GM12878 (cell line): ENCODE results near the gene VARS2. TPM values are rescaled to one million over a fixed set of nuclear protein-coding genes. Genes with fewer than 3 reads are reported as not detected.
A peak's percentile ranks its signal among the peaks of the same experiment; 100 is the strongest.

Experiments
- ATAC-seq: fragments of 200-7000 bp; cut with Tn5 transposase; 3 replicates; pipeline ENCODE4 v1.9.1; 2020; ENCODE audit warnings: mild to moderate bottlenecking, moderate library complexity
- BruUV-seq: library from RNA; stranded (reverse); fragments of 400-500 nt; replicated peaks from 2 replicates; lab custom pipeline; 2021; lab: Mats Ljungman, UMichigan
- CTCF ChIA-PET: fragments of 300-600 bp; sonication (Branson Sonifier 250); formaldehyde crosslinking; extraction: SDS; loops from one replicate; lab custom pipeline; 2021; ENCODE audit warnings: inconsistent platforms; lab: Yijun Ruan, JAX
- POLR2A ChIA-PET: fragments of 350-600 bp; formaldehyde crosslinking; extraction: SDS; loops from one replicate; lab custom pipeline; 2021; ENCODE audit warnings: inconsistent platforms; lab: Charles Lee
- RAD21 ChIA-PET: fragments of 300-600 bp; sonication (Branson Sonifier 250); formaldehyde crosslinking; loops from one replicate; lab custom pipeline; 2023; ENCODE audit warnings: antibody characterized with exemption; ENCODE audit not compliant: unreplicated experiment; lab: Charles Lee
- SMC1A ChIA-PET: fragments of 300-600 bp; sonication (Branson Sonifier 250); formaldehyde crosslinking; loops from one replicate; lab custom pipeline; 2023; ENCODE audit not compliant: unreplicated experiment, uncharacterized antibody; lab: Charles Lee
- DNase-seq: peaks from one replicate; pipeline ENCODE4 v3.0.0-alpha.2; 2011; ENCODE audit warnings: low read depth, low spot score
- FAIRE-seq: peaks from 3 replicates; lab custom pipeline; 2011; peaks lifted over from hg19 to GRCh38; lab: Jason Lieb, UNC
- H2AFZ ChIP-seq: 2 replicates; pipeline ENCODE4 v1.6.0; 2011; ENCODE audit warnings: low read depth, low read length, control low read depth; ENCODE audit not compliant: control insufficient read depth
- H3K27ac ChIP-seq: 2 replicates; pipeline ENCODE4 v1.5.1; 2011; ENCODE audit warnings: control low read depth; ENCODE audit not compliant: control insufficient read depth, insufficient read depth
- H3K27me3 ChIP-seq, 2 experiments: replicated peaks in 1 of 2; 2 replicates each; pipeline versions ENCODE4 v1.6.0 to v1.6.1; 2011; ENCODE audit warnings: low read length in 1 of 2; ENCODE audit not compliant: control insufficient read depth in 2 of 2, insufficient read depth in 2 of 2
- H3K36me3 ChIP-seq, 2 experiments: 2 replicates each; pipeline ENCODE4 v1.5.1; 2011; ENCODE audit warnings: low read length in 1 of 2; ENCODE audit not compliant: control insufficient read depth in 2 of 2, insufficient read depth in 2 of 2
- H3K4me1 ChIP-seq: 2 replicates; pipeline ENCODE4 v1.6.1; 2011; ENCODE audit warnings: mild to moderate bottlenecking, low read length, moderate library complexity, mixed read lengths; ENCODE audit not compliant: control insufficient read depth, insufficient read depth
- H3K4me2 ChIP-seq: 2 replicates; pipeline ENCODE4 v1.6.0; 2011; ENCODE audit warnings: control low read depth; ENCODE audit not compliant: control insufficient read depth, insufficient read depth
- H3K4me3 ChIP-seq: fragments of 200-600 bp; sonication (generic); 2 replicates; pipeline ENCODE4 v1.5.1; 2016
- H3K79me2 ChIP-seq: 2 replicates; pipeline ENCODE4 v1.6.0; 2011; ENCODE audit warnings: low read length; ENCODE audit not compliant: control insufficient read depth, insufficient read depth
- H3K9ac ChIP-seq: 2 replicates; pipeline ENCODE4 v1.8.0; 2011; ENCODE audit warnings: low read length, control low read depth, mixed read lengths; ENCODE audit not compliant: control insufficient read depth, insufficient read depth
- H3K9me3 ChIP-seq: replicated peaks from 3 replicates; pipeline ENCODE4 v1.5.1; 2011; ENCODE audit warnings: mild to moderate bottlenecking, low read length; ENCODE audit not compliant: control insufficient read depth, insufficient read depth
- H4K20me1 ChIP-seq: 2 replicates; pipeline ENCODE4 v1.6.0; 2011; ENCODE audit not compliant: control insufficient read depth, insufficient read depth
- ATF7 ChIP-seq: fragments of 450-650 bp; IDR thresholded peaks from 2 replicates; pipeline ENCODE4 v1.6.1; 2016; ENCODE audit warnings: low read depth, mild to moderate bottlenecking
- CBFB ChIP-seq: IDR thresholded peaks from 2 replicates; pipeline ENCODE4 v1.6.1; 2016; ENCODE audit warnings: antibody characterized with exemption, low read depth
- CEBPB ChIP-seq, 2 experiments: fragments of 150-350 bp in 1 of 2; IDR thresholded peaks; 2 replicates each; pipeline ENCODE4 v1.6.1; 2012 to 2014; ENCODE audit warnings: low read depth in 2 of 2, low read length in 2 of 2, borderline replicate concordance in 1 of 2, inconsistent platforms in 1 of 2
- EGR1 ChIP-seq, 2 experiments: IDR thresholded peaks; 1 replicate in 1 of 2; 2 replicates in 1 of 2; pipeline ENCODE4 v1.6.1; 2011 to 2012; ENCODE audit warnings: low read depth in 2 of 2, low read length in 2 of 2, borderline replicate concordance in 1 of 2, mild to moderate bottlenecking in 1 of 2, moderate library complexity in 1 of 2
- FOS ChIP-seq: IDR thresholded peaks from 3 replicates; pipeline ENCODE4 v1.6.1; 2011; ENCODE audit warnings: borderline replicate concordance; ENCODE audit not compliant: insufficient read length; ENCODE audit errors: extremely low read depth
- GATAD2B ChIP-seq: fragments of 450-650 bp; conservative IDR thresholded peaks from 2 replicates; pipeline ENCODE4 v1.6.1; 2017; ENCODE audit warnings: low read depth, mild to moderate bottlenecking, moderate library complexity
- HCFC1 ChIP-seq: fragments of 150-350 bp; IDR thresholded peaks from 2 replicates; pipeline ENCODE4 v1.6.1; 2014; ENCODE audit warnings: low read length
- HDAC6 ChIP-seq: fragments of 200-600 bp; sonication (generic); IDR thresholded peaks from one replicate; pipeline ENCODE4 v1.8.0; 2017; ENCODE audit warnings: antibody characterized with exemption; ENCODE audit not compliant: unreplicated experiment
- IKZF2 ChIP-seq, 2 experiments: fragments of 450-650 bp; IDR thresholded peaks; 2 replicates each; pipeline ENCODE4 v1.6.1; 2017; ENCODE audit warnings: mild to moderate bottlenecking in 2 of 2, moderate library complexity in 2 of 2
- NFIC ChIP-seq: IDR thresholded peaks from 2 replicates; pipeline ENCODE4 v1.6.1; 2012; ENCODE audit warnings: low read depth, mild to moderate bottlenecking, inconsistent platforms, low read length, moderate library complexity
- NRF1 ChIP-seq: conservative IDR thresholded peaks from 2 replicates; pipeline ENCODE4 v1.6.1; 2011; ENCODE audit warnings: mild to moderate bottlenecking, low read depth, low read length, improper control_type of control experiment
- PML ChIP-seq: IDR thresholded peaks from 2 replicates; pipeline ENCODE4 v1.6.1; 2012; ENCODE audit warnings: low read length, inconsistent platforms
- RCOR1 ChIP-seq: conservative IDR thresholded peaks from 2 replicates; pipeline ENCODE4 v1.6.1; 2012; ENCODE audit warnings: low read depth, low read length, improper control_type of control experiment
- SMAD1 ChIP-seq: fragments of 450-650 bp; IDR thresholded peaks from 2 replicates; pipeline ENCODE4 v1.6.1; 2018; ENCODE audit warnings: mild to moderate bottlenecking, low read depth; ENCODE audit not compliant: partially characterized antibody
- SMAD5 ChIP-seq: IDR thresholded peaks from 2 replicates; pipeline ENCODE4 v1.6.1; 2016; ENCODE audit warnings: antibody characterized with exemption, low read depth
- SRF ChIP-seq, 2 experiments: IDR thresholded peaks; 2 replicates each; pipeline ENCODE4 v1.6.1; 2011; ENCODE audit warnings: low read depth in 2 of 2, low read length in 2 of 2, mild to moderate bottlenecking in 1 of 2, moderate library complexity in 1 of 2
- TAF1 ChIP-seq: IDR thresholded peaks from 2 replicates; pipeline ENCODE4 v1.6.1; 2011; ENCODE audit warnings: mild to moderate bottlenecking, low read depth, low read length, borderline replicate concordance
- WGBS: methylation state at CpG from one replicate; pipeline ENCODE4 v1.1.6; 2016; ENCODE audit warnings: low lambda C conversion rate; ENCODE audit not compliant: insufficient replicate concordance, insufficient coverage; ENCODE audit errors: missing lambda C conversion rate; 5-methylcytosine and 5-hydroxymethylcytosine counted together
- in situ Hi-C: fragments of 300-500 bp; cut with MboI; formaldehyde crosslinking; loops from 9 replicates; pipeline ENCODE4 v1.14.3; 2018; ENCODE audit warnings: mixed read lengths
- intact Hi-C: fragments of 100-400 bp; cut with micrococcal nuclease; formaldehyde crosslinking; loops from one replicate; pipeline ENCODE4 v1.14.2; 2022; ENCODE audit not compliant: unreplicated experiment
- polyA plus RNA-seq, 11 experiments: library from polyadenylated mRNA; depleted of rRNA in 4 of 11; unstranded in 6 of 11; stranded (reverse) in 5 of 11; fragments of >200 nt; fragmentation: Nextera tagmentation in 4 of 11; fragmentation: Illumina TruSeq in 1 of 11; extraction: Ambion mirVana in 4 of 11; extraction: Trizol in 1 of 11; gene quantifications; 1 replicate in 1 of 11; 2 replicates in 10 of 11; pipeline versions ENCODE4 v1.2.1 to v1.2.3, GENCODE V29; 2011 to 2016; ENCODE audit warnings: inconsistent platforms in 2 of 11, missing spikeins in 2 of 11, low read depth in 1 of 11
- total RNA-seq, 4 experiments: library from RNA; depleted of rRNA in 3 of 4; stranded (reverse); fragments of >200 nt in 3 of 4; fragmentation: Illumina TruSeq in 1 of 4; extraction: Trizol in 1 of 4; gene quantifications; 2 replicates each; pipeline versions ENCODE4 v1.2.1 to v1.2.3, GENCODE V29; 2013 to 2021
- TF ChIP-seq, protein P1 (sequence below): IDR thresholded peaks from 2 replicates; pipeline ENCODE4 v1.6.1; 2011; ENCODE audit warnings: borderline replicate concordance, low read depth, mild to moderate bottlenecking, moderate library complexity, low read length; ENCODE audit not compliant: insufficient read depth, poor library complexity, severe bottlenecking
- TF ChIP-seq, protein P2 (sequence below): IDR thresholded peaks from 2 replicates; pipeline ENCODE4 v1.6.1; 2012; ENCODE audit warnings: improper control_type of control experiment, low read depth, low read length; ENCODE audit not compliant: insufficient replicate concordance

Gene VARS2
- total and polyA plus RNA-seq, 10 of the 15 experiments (the other 5 are each of a cell fraction or from before 2014, with no cell fraction given): 3.8 to 70.7 (median 49.1) TPM

DNA sequence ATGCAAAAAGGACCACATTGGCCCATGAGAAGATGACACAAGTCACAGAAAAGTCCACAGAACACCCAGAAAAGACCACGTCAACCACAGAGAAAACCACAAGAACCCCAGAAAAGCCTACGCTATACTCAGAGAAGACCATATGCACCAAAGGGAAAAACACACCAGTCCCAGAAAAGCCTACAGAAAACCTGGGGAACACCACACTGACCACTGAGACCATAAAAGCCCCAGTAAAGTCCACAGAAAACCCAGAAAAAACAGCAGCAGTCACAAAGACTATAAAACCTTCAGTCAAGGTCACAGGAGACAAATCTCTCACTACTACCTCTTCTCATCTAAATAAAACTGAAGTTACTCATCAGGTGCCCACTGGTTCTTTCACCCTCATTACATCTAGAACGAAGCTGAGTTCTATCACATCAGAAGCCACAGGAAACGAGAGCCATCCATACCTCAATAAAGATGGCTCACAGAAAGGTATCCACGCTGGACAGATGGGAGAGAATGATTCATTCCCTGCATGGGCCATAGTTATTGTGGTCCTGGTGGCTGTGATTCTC, 38.0 kb downstream of the VARS2 start:
- Histone ChIP-seq H3K4me2 (no peak overlapping the region), H4K20me1 (no peaks in the 10 kb centered on the region), H3K9me3 (peaks cover 2% of the 10 kb centered on the region; the same call in 2 of the 3 replicates), H2AFZ (no peak overlapping the region), H3K27ac (no peak overlapping the region), H3K4me3 (no peak overlapping the region), H3K27me3 (no peaks in the 10 kb centered on the region), H3K9ac (no peak overlapping the region), H3K79me2 (no peaks in the 10 kb centered on the region), H3K36me3 (no peaks in the 10 kb centered on the region), H3K4me1 (peaks cover 21% of the 10 kb centered on the region)
- ATAC-seq (0 out of 3 replicates have a peak, but pooled peaks have one; percentile 6), DNase-seq (peak; percentile 37), FAIRE-seq (no peak)
- BruUV-seq: no TSS peak
- in situ Hi-C loops: no loop called here
- ChIA-PET CTCF (interaction anchor here (1.2 kb wide), 1 partner anchor 119 kb away, joined by 3 read pairs; no protein-coding TSS in a partner anchor), POLR2A (interaction anchor here (0.5 kb wide), 1 partner anchor 1179 kb away, joined by 6 read pairs; no protein-coding TSS in a partner anchor), SMC1A (no interaction called here), RAD21 (no interaction called here)
- intact Hi-C loops: no loop called here
- WGBS: 0% methylated on average over 5 of the region's 5 CpGs
- TF ChIP-seq CEBPB (IDR thresholded peaks at IDR 0.05; ENCODE audit: borderline replicate concordance in 1 of 2, low read depth in 2 of 2, low read length in 2 of 2): no peak
- TF ChIP-seq, protein P1, sequence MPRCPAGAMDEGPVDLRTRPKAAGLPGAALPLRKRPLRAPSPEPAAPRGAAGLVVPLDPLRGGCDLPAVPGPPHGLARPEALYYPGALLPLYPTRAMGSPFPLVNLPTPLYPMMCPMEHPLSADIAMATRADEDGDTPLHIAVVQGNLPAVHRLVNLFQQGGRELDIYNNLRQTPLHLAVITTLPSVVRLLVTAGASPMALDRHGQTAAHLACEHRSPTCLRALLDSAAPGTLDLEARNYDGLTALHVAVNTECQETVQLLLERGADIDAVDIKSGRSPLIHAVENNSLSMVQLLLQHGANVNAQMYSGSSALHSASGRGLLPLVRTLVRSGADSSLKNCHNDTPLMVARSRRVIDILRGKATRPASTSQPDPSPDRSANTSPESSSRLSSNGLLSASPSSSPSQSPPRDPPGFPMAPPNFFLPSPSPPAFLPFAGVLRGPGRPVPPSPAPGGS: peak; percentile 12
- TF ChIP-seq PML: 0 out of 2 replicates have a peak, but pooled peaks have one; percentile 23
- no peak for TF ChIP-seq SMAD5
- no peak for TF ChIP-seq EGR1 (IDR thresholded peaks at IDR 0.05; ENCODE audit: borderline replicate concordance in 1 of 2, low read depth in 2 of 2, low read length in 2 of 2)
- no peak for TF ChIP-seq GATAD2B
- peak in 1 of 2 experiments; percentile 47; a peak in 1 of 4 replicates for TF ChIP-seq IKZF2 (IDR thresholded peaks at IDR 0.05)
- TF ChIP-seq FOS: no peak
- no peak for TF ChIP-seq ATF7
- TF ChIP-seq, protein P2, sequence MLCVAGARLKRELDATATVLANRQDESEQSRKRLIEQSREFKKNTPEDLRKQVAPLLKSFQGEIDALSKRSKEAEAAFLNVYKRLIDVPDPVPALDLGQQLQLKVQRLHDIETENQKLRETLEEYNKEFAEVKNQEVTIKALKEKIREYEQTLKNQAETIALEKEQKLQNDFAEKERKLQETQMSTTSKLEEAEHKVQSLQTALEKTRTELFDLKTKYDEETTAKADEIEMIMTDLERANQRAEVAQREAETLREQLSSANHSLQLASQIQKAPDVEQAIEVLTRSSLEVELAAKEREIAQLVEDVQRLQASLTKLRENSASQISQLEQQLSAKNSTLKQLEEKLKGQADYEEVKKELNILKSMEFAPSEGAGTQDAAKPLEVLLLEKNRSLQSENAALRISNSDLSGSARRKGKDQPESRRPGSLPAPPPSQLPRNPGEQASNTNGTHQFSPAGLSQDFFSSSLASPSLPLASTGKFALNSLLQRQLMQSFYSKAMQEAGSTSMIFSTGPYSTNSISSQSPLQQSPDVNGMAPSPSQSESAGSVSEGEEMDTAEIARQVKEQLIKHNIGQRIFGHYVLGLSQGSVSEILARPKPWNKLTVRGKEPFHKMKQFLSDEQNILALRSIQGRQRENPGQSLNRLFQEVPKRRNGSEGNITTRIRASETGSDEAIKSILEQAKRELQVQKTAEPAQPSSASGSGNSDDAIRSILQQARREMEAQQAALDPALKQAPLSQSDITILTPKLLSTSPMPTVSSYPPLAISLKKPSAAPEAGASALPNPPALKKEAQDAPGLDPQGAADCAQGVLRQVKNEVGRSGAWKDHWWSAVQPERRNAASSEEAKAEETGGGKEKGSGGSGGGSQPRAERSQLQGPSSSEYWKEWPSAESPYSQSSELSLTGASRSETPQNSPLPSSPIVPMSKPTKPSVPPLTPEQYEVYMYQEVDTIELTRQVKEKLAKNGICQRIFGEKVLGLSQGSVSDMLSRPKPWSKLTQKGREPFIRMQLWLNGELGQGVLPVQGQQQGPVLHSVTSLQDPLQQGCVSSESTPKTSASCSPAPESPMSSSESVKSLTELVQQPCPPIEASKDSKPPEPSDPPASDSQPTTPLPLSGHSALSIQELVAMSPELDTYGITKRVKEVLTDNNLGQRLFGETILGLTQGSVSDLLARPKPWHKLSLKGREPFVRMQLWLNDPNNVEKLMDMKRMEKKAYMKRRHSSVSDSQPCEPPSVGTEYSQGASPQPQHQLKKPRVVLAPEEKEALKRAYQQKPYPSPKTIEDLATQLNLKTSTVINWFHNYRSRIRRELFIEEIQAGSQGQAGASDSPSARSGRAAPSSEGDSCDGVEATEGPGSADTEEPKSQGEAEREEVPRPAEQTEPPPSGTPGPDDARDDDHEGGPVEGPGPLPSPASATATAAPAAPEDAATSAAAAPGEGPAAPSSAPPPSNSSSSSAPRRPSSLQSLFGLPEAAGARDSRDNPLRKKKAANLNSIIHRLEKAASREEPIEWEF: no peak
- TF ChIP-seq HDAC6: no peak
- TF ChIP-seq TAF1: no peak
- TF ChIP-seq SMAD1: no peak
- TF ChIP-seq CBFB: peak; percentile 96
- TF ChIP-seq NFIC: peak; percentile 94
- TF ChIP-seq HCFC1: no peak
- TF ChIP-seq NRF1: no peak
- TF ChIP-seq SRF (IDR thresholded peaks at IDR 0.05; ENCODE audit: low read depth in 2 of 2, low read length in 2 of 2): no peak
- TF ChIP-seq RCOR1: no peak
